DOHH2 (cell line): ENCODE measurements around the gene FAM241A.
"Not testable (repeated sequence)": the region's sequence is repeated elsewhere in the genome, so short reads cannot be mapped to it uniquely, and the experiment has no call there.

Experiments used
- H3F3A ChIP-seq: fragments of 200-600 bp; sonication (generic), shearing (Covaris generic); 2 replicates; pipeline ENCODE4 v1.6.0; 2016; ENCODE audit warnings: antibody characterized with exemption, mild to moderate bottlenecking; ENCODE audit not compliant: control insufficient read depth, insufficient read depth
- H3K27ac ChIP-seq: fragments of 200-600 bp; sonication (generic); 2 replicates; pipeline ENCODE4 v1.5.1; 2014; ENCODE audit warnings: low read depth, mild to moderate bottlenecking, low read length, moderate library complexity
- H3K27me3 ChIP-seq: fragments of 200-600 bp; sonication (generic); 2 replicates; pipeline ENCODE4 v1.6.1; 2014; ENCODE audit warnings: mild to moderate bottlenecking, low read length, mixed read lengths; ENCODE audit not compliant: control insufficient read depth
- H3K36me3 ChIP-seq: fragments of 200-600 bp; sonication (generic); 2 replicates; pipeline ENCODE4 v1.6.1; 2014; ENCODE audit warnings: mild to moderate bottlenecking, low read length, moderate library complexity, mixed read lengths; ENCODE audit not compliant: control insufficient read depth
- H3K4me1 ChIP-seq: fragments of 200-600 bp; sonication (generic); 2 replicates; pipeline ENCODE4 v1.6.1; 2014; ENCODE audit warnings: mild to moderate bottlenecking, low read length, mixed read lengths; ENCODE audit not compliant: control insufficient read depth
- H3K4me2 ChIP-seq: fragments of 200-600 bp; sonication (generic); 2 replicates; pipeline ENCODE4 v1.6.0; 2014; ENCODE audit warnings: mild to moderate bottlenecking, low read length, moderate library complexity
- H3K4me3 ChIP-seq: fragments of 200-600 bp; sonication (generic); 2 replicates; pipeline ENCODE4 v1.5.1; 2014; ENCODE audit warnings: mild to moderate bottlenecking, low read length, mixed read lengths
- H3K79me2 ChIP-seq: fragments of 200-600 bp; sonication (generic); 2 replicates; pipeline ENCODE4 v1.6.1; 2014; ENCODE audit warnings: mild to moderate bottlenecking, low read length, mixed read lengths; ENCODE audit not compliant: control insufficient read depth
- H3K9me2 ChIP-seq: fragments of 200-600 bp; sonication (generic); replicated peaks from 2 replicates; pipeline ENCODE4 v1.6.1; 2014; ENCODE audit warnings: mild to moderate bottlenecking, low read length, mixed read lengths; ENCODE audit not compliant: control insufficient read depth
- H3K9me3 ChIP-seq: fragments of 200-600 bp; sonication (generic); 2 replicates; pipeline ENCODE4 v1.6.1; 2014; ENCODE audit warnings: antibody characterized with exemption, low read length, mixed read lengths; ENCODE audit not compliant: control insufficient read depth, insufficient read depth
- H4K20me1 ChIP-seq: fragments of 200-600 bp; sonication (generic); 2 replicates; pipeline ENCODE4 v1.6.0; 2014; ENCODE audit warnings: low read depth, mild to moderate bottlenecking, antibody characterized with exemption, low read length, moderate library complexity; ENCODE audit not compliant: control insufficient read depth, insufficient read depth
- CTCF ChIP-seq: fragments of 200-600 bp; sonication (generic); IDR thresholded peaks from one replicate; pipeline ENCODE4 v1.5.1; 2014; ENCODE audit warnings: antibody characterized with exemption, mild to moderate bottlenecking, low read depth, low read length; ENCODE audit not compliant: poor library complexity, severe bottlenecking
- EZH2phosphoT487 ChIP-seq: fragments of 200-600 bp; sonication (generic); IDR thresholded peaks from 2 replicates; pipeline ENCODE4 v1.6.1; 2017; ENCODE audit warnings: borderline replicate concordance, mild to moderate bottlenecking, antibody characterized with exemption, low read length, moderate library complexity, mixed read lengths

FAM241A gene

GRCh38 chr4:112203593-112203992 is 58.3 kb downstream of the FAM241A start:
- Histone ChIP-seq H3K79me2 (no peaks in the 10 kb centered on the region), H4K20me1 (no peaks in the 10 kb centered on the region), H3K4me3 (no peak overlapping the region), H3K9me3 (no peaks in the 10 kb centered on the region), H3K36me3 (no peaks in the 10 kb centered on the region), H3K4me1 (peaks cover 14% of the 10 kb centered on the region), H3K9me2 (no peaks in the 10 kb centered on the region), H3F3A (peaks cover 4% of the 10 kb centered on the region), H3K27me3 (no peaks in the 10 kb centered on the region), H3K27ac (no peak overlapping the region), H3K4me2 (no peak overlapping the region)
- no peak for TF ChIP-seq CTCF
- TF ChIP-seq EZH2phosphoT487, result no peak

GRCh38 chr4:112206431-112206830 is 61.2 kb downstream of the FAM241A start:
- H3K79me2 ChIP-seq, result no peaks in the 10 kb centered on the region
- H3F3A ChIP-seq, result no peaks in the 10 kb centered on the region
- no peaks in the 10 kb centered on the region for H4K20me1 ChIP-seq
- H3K4me1 ChIP-seq, result peaks cover 11% of the 10 kb centered on the region
- H3K4me3 ChIP-seq, result no peak overlapping the region
- H3K27me3 ChIP-seq, result no peaks in the 10 kb centered on the region
- TF ChIP-seq CTCF (no peak), EZH2phosphoT487 (no peak)
- no peak overlapping the region for H3K27ac ChIP-seq
- H3K36me3 ChIP-seq, result no peaks in the 10 kb centered on the region
- no peak overlapping the region for H3K4me2 ChIP-seq
- no peaks in the 10 kb centered on the region for H3K9me2 ChIP-seq
- no peaks in the 10 kb centered on the region for H3K9me3 ChIP-seq

GRCh38 chr4:112208137-112209095 is 63.2 kb downstream of the FAM241A start:
- not testable (repeated sequence) for H3K79me2 ChIP-seq, H3K4me2 ChIP-seq, H3K9me3 ChIP-seq, H3K27me3 ChIP-seq, H3F3A ChIP-seq, H3K36me3 ChIP-seq, H4K20me1 ChIP-seq, H3K27ac ChIP-seq, H3K9me2 ChIP-seq, H3K4me3 ChIP-seq
- peaks cover 13% of the 10 kb centered on the region for H3K4me1 ChIP-seq

- Histone ChIP-seq H3K36me3 (no peaks in the 10 kb centered on the region), H3K27ac (no peak overlapping the region), H3K79me2 (no peaks in the 10 kb centered on the region), H3F3A (no peaks in the 10 kb centered on the region; the same call in 1 of the 2 replicates), H3K4me3 (no peak overlapping the region), H3K4me1 (peaks cover 29% of the 10 kb centered on the region), H3K27me3 (no peaks in the 10 kb centered on the region), H3K4me2 (no peak overlapping the region), H4K20me1 (no peaks in the 10 kb centered on the region), H3K9me2 (no peaks in the 10 kb centered on the region), H3K9me3 (no peaks in the 10 kb centered on the region)
- TF ChIP-seq CTCF (no peak), EZH2phosphoT487 (no peak)
Measured at GRCh38 chr4:112210777-112211176, 65.5 kb downstream of the FAM241A start.
